Fibroblast of lung (primary cell): ENCODE measurements around the gene KCNAB2.

Experiments used
- EZH2 ChIP-seq: IDR thresholded peaks from 2 replicates; pipeline ENCODE4 v1.5.1; 2012; ENCODE audit warnings: low read length, control low read depth, mild to moderate bottlenecking; ENCODE audit errors: missing control alignments
- TF ChIP-seq, protein P1 (sequence below), 2 donors: IDR thresholded peaks in 1 of 2; conservative IDR thresholded peaks in 1 of 2; 1 replicate in 1 of 2; 2 replicates in 1 of 2; pipeline ENCODE4 v1.5.1; 2011 to 2012; ENCODE audit warnings: low read length in 2 of 2, control low read depth in 1 of 2, inconsistent platforms in 1 of 2, low read depth in 1 of 2, mild to moderate bottlenecking in 1 of 2

DNA sequence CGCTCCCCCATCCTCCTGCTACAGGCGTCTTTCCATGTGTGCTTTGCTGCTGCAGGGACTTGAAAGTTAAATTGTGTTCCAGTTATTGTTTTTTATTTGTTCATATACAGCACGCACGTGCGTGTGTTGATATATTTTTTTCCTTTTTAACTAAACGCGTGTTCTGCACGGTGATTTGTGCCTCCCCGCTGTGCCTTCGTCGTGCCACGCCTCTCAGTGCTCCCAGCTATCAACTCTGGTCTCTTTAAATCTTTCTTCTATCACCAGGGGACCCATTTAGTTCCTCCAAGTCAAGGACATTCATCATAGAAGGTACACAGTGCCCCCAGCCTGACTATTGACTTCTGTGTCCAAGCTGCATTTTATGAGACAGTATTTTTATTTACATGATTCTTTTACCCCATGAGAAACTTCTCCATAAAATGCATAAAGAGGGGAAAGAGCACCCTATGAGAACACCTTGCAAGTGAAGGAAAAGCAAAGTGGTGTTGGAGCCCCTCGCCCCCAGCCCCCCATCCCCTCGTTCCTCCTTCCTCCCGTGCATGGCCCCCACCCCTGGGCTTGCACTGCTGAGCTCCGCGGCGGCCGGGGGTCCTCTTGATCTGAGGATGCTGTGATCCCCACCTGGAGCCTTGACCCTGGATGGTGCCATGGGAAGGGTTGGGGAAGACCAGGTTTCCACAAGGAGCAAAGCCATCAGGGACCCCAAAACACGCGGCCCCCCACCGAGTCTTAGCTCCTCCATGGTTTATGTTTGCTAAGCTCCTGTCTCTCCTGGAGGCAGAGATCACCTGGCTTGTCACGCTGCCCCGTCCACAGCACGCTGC, 45.5 kb downstream of the KCNAB2 start:
- TF ChIP-seq, protein P1, sequence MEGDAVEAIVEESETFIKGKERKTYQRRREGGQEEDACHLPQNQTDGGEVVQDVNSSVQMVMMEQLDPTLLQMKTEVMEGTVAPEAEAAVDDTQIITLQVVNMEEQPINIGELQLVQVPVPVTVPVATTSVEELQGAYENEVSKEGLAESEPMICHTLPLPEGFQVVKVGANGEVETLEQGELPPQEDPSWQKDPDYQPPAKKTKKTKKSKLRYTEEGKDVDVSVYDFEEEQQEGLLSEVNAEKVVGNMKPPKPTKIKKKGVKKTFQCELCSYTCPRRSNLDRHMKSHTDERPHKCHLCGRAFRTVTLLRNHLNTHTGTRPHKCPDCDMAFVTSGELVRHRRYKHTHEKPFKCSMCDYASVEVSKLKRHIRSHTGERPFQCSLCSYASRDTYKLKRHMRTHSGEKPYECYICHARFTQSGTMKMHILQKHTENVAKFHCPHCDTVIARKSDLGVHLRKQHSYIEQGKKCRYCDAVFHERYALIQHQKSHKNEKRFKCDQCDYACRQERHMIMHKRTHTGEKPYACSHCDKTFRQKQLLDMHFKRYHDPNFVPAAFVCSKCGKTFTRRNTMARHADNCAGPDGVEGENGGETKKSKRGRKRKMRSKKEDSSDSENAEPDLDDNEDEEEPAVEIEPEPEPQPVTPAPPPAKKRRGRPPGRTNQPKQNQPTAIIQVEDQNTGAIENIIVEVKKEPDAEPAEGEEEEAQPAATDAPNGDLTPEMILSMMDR (conservative IDR thresholded peaks at IDR 0.05 in 1 of 2, IDR thresholded peaks at IDR 0.05 in 1 of 2; ENCODE audit: low read depth in 1 of 2, low read length in 2 of 2): no peak
- no peak for TF ChIP-seq EZH2
